ENCODE data around the gene LEFTY1. TPM values are rescaled to one million over a fixed set of nuclear protein-coding genes. Genes with fewer than 3 reads are reported as not detected.

LEFTY1 gene
- total RNA-seq, 1 experiment from 2014 or later = 0.64 TPM

- TF ChIP-seq EZH2phosphoT487 (IDR thresholded peaks at IDR 0.05; ENCODE audit: borderline replicate concordance) = no peak
- no peak for TF ChIP-seq FOSL1 (IDR thresholded peaks at IDR 0.05; ENCODE audit: low read depth)
- TF ChIP-seq TCF7L2 (IDR thresholded peaks at IDR 0.05; ENCODE audit: borderline replicate concordance, extremely low read depth, insufficient read depth, insufficient read length) = no peak
- TF ChIP-seq CBX3 (IDR thresholded peaks at IDR 0.05; ENCODE audit: low read depth) = no peak
- no peak for TF ChIP-seq POLR2AphosphoS5 (IDR thresholded peaks at IDR 0.05; ENCODE audit: low read depth, low read length)
- no peak for TF ChIP-seq SIN3A (IDR thresholded peaks at IDR 0.05; ENCODE audit: low read depth)
- no peak for TF ChIP-seq JUND (IDR thresholded peaks at IDR 0.05)
- no peak for TF ChIP-seq SRF (IDR thresholded peaks at IDR 0.05; ENCODE audit: low read depth)
- TF ChIP-seq EGR1 (IDR thresholded peaks at IDR 0.05; ENCODE audit: low read depth) = no peak
These were observed 10.7 kb downstream of the LEFTY1 start (continued) for GRCh38 chr1:225878282-225878681.

- ATAC-seq = peak; percentile 28
- H4K20me1 ChIP-seq (ENCODE audit: insufficient read depth) = no peaks in the 10 kb centered on the region
- no peak overlapping the region for H3K9ac ChIP-seq (ENCODE audit: low read length)
- H3K9me3 ChIP-seq (ENCODE audit: control insufficient read depth in 1 of 2, insufficient read depth in 1 of 2, low read depth in 1 of 2, low read length in 2 of 2) = no peaks in the 10 kb centered on the region
- no peaks in the 10 kb centered on the region for H3K27me3 ChIP-seq (ENCODE audit: insufficient read depth, low read length)
- peaks cover 0 to 12% of the 10 kb centered on the region in 2 experiments; a peak in 2 of 4 replicates for H3K36me3 ChIP-seq (ENCODE audit: control insufficient read depth in 1 of 2, insufficient read depth in 2 of 2, low read length in 2 of 2)
- ChIA-PET CTCF (interaction anchor here (1.8 kb wide), 1 partner anchor 34 kb away, joined by 5 read pairs; no protein-coding TSS in a partner anchor), RAD21 (ENCODE audit: low non-redundant PET in 1 of 2, low total read pairs in 2 of 2, uncharacterized antibody in 2 of 2, unreplicated experiment in 2 of 2) (no interaction called here), POLR2A (no interaction called here)
- peak in 2 of 3 experiments; percentile 63 to 81; a peak in 4 of 6 replicates for TF ChIP-seq CTCF (IDR thresholded peaks at IDR 0.05 in 2 of 3, conservative IDR thresholded peaks at IDR 0.05 in 1 of 3; ENCODE audit: borderline replicate concordance in 1 of 3, insufficient read depth in 1 of 3, low read depth in 2 of 3, low read length in 2 of 3)
- no peak for TF ChIP-seq JUND (IDR thresholded peaks at IDR 0.05)
- H3K79me2 ChIP-seq (ENCODE audit: insufficient read depth, low read length) = no peaks in the 10 kb centered on the region
- intact Hi-C loops (cut with micrococcal nuclease) = no loop called here
- DNase-seq (ENCODE audit: low read depth, low spot score) = no peak
- no peak overlapping the region; the same call in 1 of the 2 replicates for H3K27ac ChIP-seq (ENCODE audit: low read depth, low read length)
- no TSS peak for BruUV-seq (replicated peaks)
- H3K4me2 ChIP-seq (ENCODE audit: low read length) = 0 out of 2 replicates have a peak overlapping the region, but pooled peaks have one; percentile 12
- no peak overlapping the region for H3K4me3 ChIP-seq (replicated peaks in 1 of 2; ENCODE audit: low read depth in 1 of 2, low read length in 2 of 2)
- H3K9me2 ChIP-seq (ENCODE audit: insufficient read depth) = no peaks in the 10 kb centered on the region
- H3K4me1 ChIP-seq (ENCODE audit: control insufficient read depth in 1 of 2, insufficient read depth in 2 of 2, low read length in 2 of 2) = peaks cover 52 to 77% of the 10 kb centered on the region in 2 experiments
- no peak overlapping the region for H2AFZ ChIP-seq (ENCODE audit: low read depth, low read length, poor library complexity, severe bottlenecking)
These were observed 11.4 kb downstream of the LEFTY1 start for GRCh38 chr1:225877580-225877979.

Measured in HCT116 (cell line).